HPDE6-E6E7 (cell line): ENCODE measurements around the gene ADARB2.
"Not testable (repeated sequence)": the region's sequence is repeated elsewhere in the genome, so short reads cannot be mapped to it uniquely, and the experiment has no call there.

Source experiments
- DNase-seq: peaks from one replicate; pipeline ENCODE4 v3.0.0; 2011; ENCODE audit warnings: missing footprints; ENCODE audit errors: extremely low spot score

ADARB2 gene

GRCh38 chr10:1643161-1643907, 94.0 kb downstream of the ADARB2 start:
- DNase-seq: no peak

GRCh38 chr10:1642600-1643160, 94.6 kb downstream of the ADARB2 start:
- DNase-seq: no peak

- no peak for DNase-seq
Observed at GRCh38 chr10:1641402-1641801, 95.9 kb downstream of the ADARB2 start.

GRCh38 chr10:1638889-1639419, 98.4 kb downstream of the ADARB2 start:
- DNase-seq: no peak

GRCh38 chr10:1635340-1635739, 102.0 kb downstream of the ADARB2 start:
- no peak for DNase-seq

- no peak for DNase-seq
Observed at GRCh38 chr10:1634239-1634638, 103.1 kb downstream of the ADARB2 start.

- no peak for DNase-seq
Observed at GRCh38 chr10:1633783-1634182, 103.5 kb downstream of the ADARB2 start.

- DNase-seq: no peak
Observed at GRCh38 chr10:1632596-1632995, 104.7 kb downstream of the ADARB2 start.

- DNase-seq: no peak
Observed at GRCh38 chr10:1632141-1632540, 105.2 kb downstream of the ADARB2 start.

GRCh38 chr10:1631282-1631681, 106.0 kb downstream of the ADARB2 start:
- DNase-seq: no peak

GRCh38 chr10:1630304-1630703, 107.0 kb downstream of the ADARB2 start:
- DNase-seq: no peak

- DNase-seq: no peak
Observed at GRCh38 chr10:1629326-1630198, 107.8 kb downstream of the ADARB2 start.

GRCh38 chr10:1628757-1629156, 108.6 kb downstream of the ADARB2 start:
- DNase-seq: no peak

GRCh38 chr10:1627945-1628344, 109.4 kb downstream of the ADARB2 start:
- DNase-seq: no peak

- DNase-seq: no peak
Observed at GRCh38 chr10:1626835-1627234, 110.5 kb downstream of the ADARB2 start.

GRCh38 chr10:1626410-1626809, 110.9 kb downstream of the ADARB2 start:
- DNase-seq: no peak

GRCh38 chr10:1625731-1626130, 111.6 kb downstream of the ADARB2 start:
- DNase-seq: no peak

GRCh38 chr10:1625079-1625478, 112.2 kb downstream of the ADARB2 start:
- no peak for DNase-seq

GRCh38 chr10:1624240-1624639, 113.1 kb downstream of the ADARB2 start:
- no peak for DNase-seq

- DNase-seq: no peak
Observed at GRCh38 chr10:1620803-1621202, 116.5 kb downstream of the ADARB2 start.

- DNase-seq: not testable (repeated sequence)
Observed at GRCh38 chr10:1617376-1618317, 119.7 kb downstream of the ADARB2 start.
